ENCODE measurements around the gene SLC25A34.

DNA sequence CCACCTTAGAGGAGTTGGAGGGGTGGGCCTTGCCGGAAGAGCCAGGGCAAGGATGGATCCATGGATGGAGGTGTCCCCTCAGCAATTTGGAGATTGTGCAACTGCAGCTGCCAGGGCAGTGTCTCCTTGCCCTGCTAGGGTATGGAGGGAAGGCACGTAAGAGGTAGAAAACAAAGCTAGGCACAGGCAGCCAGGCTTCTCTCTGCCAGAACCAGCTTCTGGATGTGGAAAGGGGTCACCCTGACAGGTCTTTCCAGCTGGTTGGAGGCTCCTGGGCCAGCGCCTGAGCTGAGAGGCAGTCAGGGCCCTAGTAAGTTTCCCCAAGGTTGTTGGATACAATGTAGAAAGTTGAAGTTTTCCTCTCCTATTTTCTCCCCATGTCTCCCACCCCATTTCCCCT, 15.2 kb upstream of the SLC25A34 start:
- TF ChIP-seq EZH2phosphoT487 (IDR thresholded peaks at IDR 0.05; ENCODE audit: borderline replicate concordance): no peak
- TF ChIP-seq CTCF (conservative IDR thresholded peaks at IDR 0.05; ENCODE audit: low read length): no peak
